A549 (cell line): ENCODE measurements around the gene ROPN1B.

Experiments
- EP300 ChIP-seq, 2 experiments: fragments of >200 bp; sonication (Bioruptor Twin); formaldehyde crosslinking; IDR thresholded peaks; 2 replicates in 1 of 2; 3 replicates in 1 of 2; pipeline ENCODE4 v1.6.1; 2016 to 2017
- POLR2A ChIP-seq: IDR thresholded peaks from 2 replicates; pipeline ENCODE4 v1.6.1; 2012; ENCODE audit warnings: mild to moderate bottlenecking, low read length
- RAD21 ChIP-seq, 2 experiments: fragments of >200 bp in 1 of 2; sonication (Bioruptor Twin) in 1 of 2; formaldehyde crosslinking in 1 of 2; IDR thresholded peaks in 1 of 2; conservative IDR thresholded peaks in 1 of 2; 2 replicates in 1 of 2; 3 replicates in 1 of 2; pipeline ENCODE4 v1.6.1; 2012 to 2018; ENCODE audit warnings: inconsistent platforms in 1 of 2
- RNF2 ChIP-seq: fragments of 200-600 bp; sonication (generic); IDR thresholded peaks from 2 replicates; pipeline ENCODE4 v1.6.1; 2016; ENCODE audit warnings: low read depth, mild to moderate bottlenecking, antibody characterized with exemption, moderate library complexity, borderline replicate concordance
- TF ChIP-seq, protein P1 (sequence below): fragments of >200 bp; sonication (Bioruptor Twin); formaldehyde crosslinking; IDR thresholded peaks from 3 replicates; pipeline ENCODE4 v1.5.1; 2016
- TF ChIP-seq, protein P2 (sequence below): fragments of 450-650 bp; IDR thresholded peaks from 2 replicates; pipeline ENCODE4 v1.6.1; 2014; ENCODE audit warnings: antibody characterized with exemption
- TF ChIP-seq, protein P3 (sequence below): fragments of >200 bp; sonication (Bioruptor Twin); formaldehyde crosslinking; IDR thresholded peaks from 3 replicates; pipeline ENCODE4 v1.6.1; 2016

DNA sequence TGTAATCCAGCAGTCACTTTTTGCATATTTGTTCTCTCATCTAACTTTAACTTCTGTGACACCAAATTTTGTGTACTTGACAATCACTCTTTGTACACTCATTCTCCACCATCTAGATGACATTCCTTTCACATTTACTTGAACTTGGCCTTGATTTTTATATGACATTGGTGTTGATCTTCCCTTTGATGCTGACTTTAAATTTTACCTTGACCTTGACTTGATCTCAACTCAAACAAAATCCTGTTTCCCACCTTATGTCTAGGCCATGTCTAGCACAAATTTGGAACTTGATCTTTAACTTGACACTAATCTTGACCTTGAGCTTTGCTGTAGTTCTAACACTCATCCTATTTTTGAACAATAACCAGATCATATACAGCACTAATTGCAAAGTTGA, 33.2 kb downstream of the ROPN1B start:
- TF ChIP-seq EP300 (IDR thresholded peaks at IDR 0.05): no peak
- TF ChIP-seq, protein P1, sequence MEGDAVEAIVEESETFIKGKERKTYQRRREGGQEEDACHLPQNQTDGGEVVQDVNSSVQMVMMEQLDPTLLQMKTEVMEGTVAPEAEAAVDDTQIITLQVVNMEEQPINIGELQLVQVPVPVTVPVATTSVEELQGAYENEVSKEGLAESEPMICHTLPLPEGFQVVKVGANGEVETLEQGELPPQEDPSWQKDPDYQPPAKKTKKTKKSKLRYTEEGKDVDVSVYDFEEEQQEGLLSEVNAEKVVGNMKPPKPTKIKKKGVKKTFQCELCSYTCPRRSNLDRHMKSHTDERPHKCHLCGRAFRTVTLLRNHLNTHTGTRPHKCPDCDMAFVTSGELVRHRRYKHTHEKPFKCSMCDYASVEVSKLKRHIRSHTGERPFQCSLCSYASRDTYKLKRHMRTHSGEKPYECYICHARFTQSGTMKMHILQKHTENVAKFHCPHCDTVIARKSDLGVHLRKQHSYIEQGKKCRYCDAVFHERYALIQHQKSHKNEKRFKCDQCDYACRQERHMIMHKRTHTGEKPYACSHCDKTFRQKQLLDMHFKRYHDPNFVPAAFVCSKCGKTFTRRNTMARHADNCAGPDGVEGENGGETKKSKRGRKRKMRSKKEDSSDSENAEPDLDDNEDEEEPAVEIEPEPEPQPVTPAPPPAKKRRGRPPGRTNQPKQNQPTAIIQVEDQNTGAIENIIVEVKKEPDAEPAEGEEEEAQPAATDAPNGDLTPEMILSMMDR: no peak
- no peak for TF ChIP-seq POLR2A
- TF ChIP-seq, protein P2, sequence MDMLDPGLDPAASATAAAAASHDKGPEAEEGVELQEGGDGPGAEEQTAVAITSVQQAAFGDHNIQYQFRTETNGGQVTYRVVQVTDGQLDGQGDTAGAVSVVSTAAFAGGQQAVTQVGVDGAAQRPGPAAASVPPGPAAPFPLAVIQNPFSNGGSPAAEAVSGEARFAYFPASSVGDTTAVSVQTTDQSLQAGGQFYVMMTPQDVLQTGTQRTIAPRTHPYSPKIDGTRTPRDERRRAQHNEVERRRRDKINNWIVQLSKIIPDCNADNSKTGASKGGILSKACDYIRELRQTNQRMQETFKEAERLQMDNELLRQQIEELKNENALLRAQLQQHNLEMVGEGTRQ: no peak
- no peak for TF ChIP-seq RNF2
- TF ChIP-seq, protein P3, sequence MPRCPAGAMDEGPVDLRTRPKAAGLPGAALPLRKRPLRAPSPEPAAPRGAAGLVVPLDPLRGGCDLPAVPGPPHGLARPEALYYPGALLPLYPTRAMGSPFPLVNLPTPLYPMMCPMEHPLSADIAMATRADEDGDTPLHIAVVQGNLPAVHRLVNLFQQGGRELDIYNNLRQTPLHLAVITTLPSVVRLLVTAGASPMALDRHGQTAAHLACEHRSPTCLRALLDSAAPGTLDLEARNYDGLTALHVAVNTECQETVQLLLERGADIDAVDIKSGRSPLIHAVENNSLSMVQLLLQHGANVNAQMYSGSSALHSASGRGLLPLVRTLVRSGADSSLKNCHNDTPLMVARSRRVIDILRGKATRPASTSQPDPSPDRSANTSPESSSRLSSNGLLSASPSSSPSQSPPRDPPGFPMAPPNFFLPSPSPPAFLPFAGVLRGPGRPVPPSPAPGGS: no peak
- no peak for TF ChIP-seq RAD21 (conservative IDR thresholded peaks at IDR 0.05 in 1 of 2, IDR thresholded peaks at IDR 0.05 in 1 of 2)
